ENCODE measurements around the gene CDC42BPB. TPM values are rescaled to one million over a fixed set of nuclear protein-coding genes. Genes with fewer than 3 reads are reported as not detected.
A peak's percentile ranks its signal among the peaks of the same experiment; 100 is the strongest.

CDC42BPB gene
- total and polyA plus RNA-seq, 2 of the 4 experiments (the other 2 are of a cell fraction), result 49.1 to 81.4 TPM

GRCh38 chr14:103078420-103078749, 21.0 kb upstream of the CDC42BPB start (continued):
- TF ChIP-seq MXI1 (IDR thresholded peaks at IDR 0.05; ENCODE audit: borderline replicate concordance, low read depth, low read length) (no peak), CEBPB (IDR thresholded peaks at IDR 0.05; ENCODE audit: low read depth, low read length) (no peak), RCOR1 (IDR thresholded peaks at IDR 0.05; ENCODE audit: insufficient replicate concordance, low read length) (no peak)

- Histone ChIP-seq H3K9me3 (ENCODE audit: control insufficient read depth, insufficient read depth, low read length) (no peaks in the 10 kb centered on the region), H3K36me3 (ENCODE audit: control insufficient read depth, insufficient read depth, low read length) (no peaks in the 10 kb centered on the region), H3K9me1 (ENCODE audit: insufficient read depth, low read length) (no peaks in the 10 kb centered on the region), H3K27me3 (ENCODE audit: control insufficient read depth, insufficient read depth, low read length) (peaks cover 9% of the 10 kb centered on the region; the same call in 1 of the 2 replicates), H4K20me1 (ENCODE audit: insufficient read depth, low read length) (no peaks in the 10 kb centered on the region), H3K4ac (ENCODE audit: low read depth, low read length) (no peak overlapping the region), H4K91ac (ENCODE audit: insufficient read depth, low read depth, low read length) (no peak overlapping the region), H3K27ac (ENCODE audit: insufficient read depth, low read length) (no peak overlapping the region), H3K23ac (ENCODE audit: low read depth, low read length) (no peak overlapping the region), H2BK20ac (ENCODE audit: low read depth, low read length) (no peak overlapping the region), H3K9ac (ENCODE audit: low read depth, low read length) (no peak overlapping the region), H2AFZ (replicated peaks; ENCODE audit: low read length, poor library complexity) (peak overlapping the region; percentile 93), H3K18ac (ENCODE audit: low read depth, low read length) (no peak overlapping the region), H2BK5ac (ENCODE audit: low read depth, low read length, poor library complexity, severe bottlenecking) (no peak overlapping the region), H4K8ac (ENCODE audit: low read depth in 2 of 2, low read length in 2 of 2) (no peak overlapping the region), H2AK5ac (ENCODE audit: low read depth, low read length) (0 out of 2 replicates have a peak overlapping the region, but pooled peaks have one; percentile 33), H3K4me3 (ENCODE audit: insufficient read depth, low read depth, low read length) (no peak overlapping the region), H3K79me1 (ENCODE audit: low read depth in 1 of 2, low read length in 2 of 2) (no peaks in the 10 kb centered on the region), H3K4me2 (ENCODE audit: low read depth, low read length) (peak overlapping the region; percentile 74), H2BK15ac (ENCODE audit: low read depth, low read length) (no peak overlapping the region), H3K4me1 (ENCODE audit: control insufficient read depth, insufficient read depth, low read length) (peaks cover 2% of the 10 kb centered on the region; the same call in 1 of the 2 replicates), H4K5ac (ENCODE audit: low read depth, low read length) (no peak overlapping the region), H2BK120ac (ENCODE audit: low read depth, low read length) (no peak overlapping the region), H3K56ac (ENCODE audit: extremely low read depth, insufficient read depth, low read length) (no peak overlapping the region), H3K14ac (replicated peaks; ENCODE audit: low read depth, low read length) (no peak overlapping the region), H2AK9ac (replicated peaks; ENCODE audit: low read depth, low read length, poor library complexity) (peak overlapping the region; percentile 55)
- no TSS peak for BruUV-seq (replicated peaks)
- no peak for ATAC-seq (ENCODE audit: low read depth)
- in situ Hi-C loops (cut with MboI; ENCODE audit: low sequenced_read_pairs) (loop anchor here (5.0 kb wide), 1 partner anchor 217 kb away; no protein-coding TSS in a partner anchor), intact Hi-C loops (cut with micrococcal nuclease) (loop anchor here (1.0 to 10.0 kb wide), 2 partner anchors 110 to 206 kb away; no protein-coding TSS in a partner anchor), dilution Hi-C loops (cut with HindIII; ENCODE audit: low sequenced_read_pairs, unreplicated experiment) (no loop called here)
- ChIA-PET CTCF (interaction anchor here (1.0 kb wide), 1 partner anchor 12 kb away, joined by 3 read pairs; no protein-coding TSS in a partner anchor), POLR2A (ENCODE audit: unreplicated experiment) (no interaction called here)
- DNase-seq, result no peak
- 30% methylated on average over 16 of the region's 21 CpGs; no CpG with 5 or more reads in 1 of the 2 experiments for WGBS, 2 experiments (ENCODE audit: extremely low coverage in 2 of 2, insufficient read length in 1 of 2)
- TF ChIP-seq RFX5 (IDR thresholded peaks at IDR 0.05; ENCODE audit: low read depth, low read length), result no peak
- no peak for TF ChIP-seq MXI1 (IDR thresholded peaks at IDR 0.05; ENCODE audit: borderline replicate concordance, low read depth, low read length)
These were observed 17.5 kb upstream of the CDC42BPB start for GRCh38 chr14:103074729-103075367.
